DLD1 (cell line): ENCODE measurements around the gene RBM44.
"Not testable (repeated sequence)": the region's sequence is repeated elsewhere in the genome, so short reads cannot be mapped to it uniquely, and the experiment has no call there.

Experiments used
- in situ Hi-C: cut with HindIII; loops from 2 replicates; pipeline ENCODE4 v1.10.0; 2017; ENCODE audit warnings: low sequenced_read_pairs

The RBM44 gene, protein sequence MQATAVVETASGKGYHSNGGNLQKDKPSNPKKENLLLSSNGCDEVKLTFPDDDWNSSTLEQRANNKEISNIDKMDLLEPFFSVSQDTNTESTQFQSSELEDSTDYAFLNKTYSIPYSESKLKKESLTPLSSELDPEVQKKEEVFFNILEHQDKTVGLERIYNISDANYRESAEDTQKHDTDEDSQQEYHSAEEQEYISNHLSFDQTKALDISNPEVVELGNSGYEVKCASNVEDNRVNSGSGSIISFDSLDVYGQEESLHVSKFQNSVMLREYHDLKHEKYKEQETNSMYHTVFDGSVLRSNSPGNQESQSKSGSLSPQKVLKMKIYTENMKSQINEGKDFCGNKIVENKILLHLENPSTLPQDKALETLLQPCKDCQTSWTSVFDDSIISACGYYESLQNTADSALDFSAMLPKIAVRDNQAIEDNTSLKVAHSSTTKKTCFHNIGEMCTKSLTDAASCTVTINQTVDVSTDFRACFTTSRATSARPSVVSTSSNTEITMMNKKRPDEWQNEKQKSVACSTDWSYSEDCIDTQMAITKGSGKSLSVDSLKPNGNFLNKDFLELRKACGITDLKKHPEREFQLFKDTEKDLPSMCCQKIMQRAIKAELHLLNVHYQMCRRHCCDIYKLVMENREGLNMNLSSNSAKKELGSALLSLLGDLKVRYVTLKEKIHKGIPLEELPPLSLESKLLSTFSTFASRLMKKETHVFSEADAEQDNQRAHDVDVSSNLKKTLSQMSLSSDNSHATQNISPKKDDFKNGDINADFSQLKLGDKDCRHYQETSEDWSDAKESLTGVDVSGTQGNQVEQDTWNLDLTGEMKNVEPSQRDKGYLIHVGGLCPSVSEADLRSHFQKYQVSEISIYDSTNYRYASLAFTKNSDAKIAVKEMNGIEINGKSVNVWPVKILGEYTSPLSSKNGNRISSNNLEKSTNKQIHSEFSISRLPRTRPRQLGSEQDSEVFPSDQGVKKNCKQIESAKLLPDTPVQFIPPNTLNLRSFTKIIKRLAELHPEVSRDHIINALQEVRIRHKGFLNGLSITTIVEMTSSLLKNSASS

DNA sequence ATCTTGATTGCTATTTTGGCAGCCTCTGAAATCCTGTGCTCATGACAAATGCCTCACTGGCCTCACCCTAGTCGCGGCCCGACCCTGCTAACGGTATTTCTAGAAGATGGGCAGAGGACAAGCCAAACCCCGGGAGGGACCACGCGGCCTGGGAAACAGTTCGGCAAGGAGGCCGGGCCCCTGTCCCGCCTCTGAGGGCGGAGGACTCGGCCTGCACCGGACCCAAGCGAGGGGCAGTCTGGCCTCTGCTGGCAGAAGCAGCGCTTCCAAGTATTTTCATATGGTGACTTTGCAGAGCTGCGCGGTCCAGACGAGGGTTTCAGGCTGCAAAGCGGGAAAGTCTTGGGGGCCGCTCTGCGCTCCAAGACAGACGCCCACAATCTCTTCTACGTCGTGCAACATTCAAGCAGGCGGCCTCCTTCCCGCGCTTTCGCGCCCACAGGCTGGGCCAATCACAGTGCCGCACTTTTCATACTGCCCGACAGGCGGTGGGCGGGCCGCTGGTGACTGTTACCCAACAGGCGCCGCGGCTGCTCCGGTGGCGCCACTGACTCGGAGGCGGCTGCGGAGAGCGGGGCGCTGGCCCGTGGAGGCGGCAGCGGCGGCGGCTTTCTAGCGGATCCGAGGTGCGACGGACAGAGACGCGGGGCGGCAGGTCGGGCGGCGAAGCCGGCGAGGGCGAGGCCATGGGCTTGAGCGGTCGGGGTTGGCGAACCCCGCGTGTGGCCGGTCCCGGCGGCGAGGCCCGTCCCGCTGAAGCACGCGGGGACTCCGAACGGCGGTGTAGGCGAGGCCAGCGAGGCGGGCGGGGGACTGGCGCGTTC lies at the start of gene RBM44:
Gene RBM44, plus strand, starts transcription at position 544 of the 824 bp plus-strand sequence. CDS start 14,831 bp downstream, outside the sequence.
- in situ Hi-C loops, result no loop called here

DNA sequence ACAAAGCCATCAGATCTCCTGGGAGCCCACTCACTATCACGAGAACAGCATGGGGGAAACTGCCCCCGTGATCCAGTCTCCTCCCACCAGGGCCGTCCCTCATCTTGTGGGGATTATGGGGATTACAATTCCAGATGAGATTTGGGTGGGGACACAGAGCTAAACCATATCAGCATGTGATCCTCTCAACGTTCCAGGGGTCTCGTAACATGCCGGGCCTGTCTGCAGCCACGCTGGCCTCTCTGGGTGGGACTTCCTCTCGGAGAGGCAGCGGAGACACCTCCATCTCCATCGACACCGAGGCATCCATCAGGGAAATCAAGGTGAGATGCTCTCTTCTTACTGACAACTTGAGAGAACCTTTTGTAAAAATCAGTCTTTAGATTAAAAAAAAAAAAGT lies 49.6 kb upstream of the RBM44 start:
- in situ Hi-C loops, result no loop called here

DNA sequence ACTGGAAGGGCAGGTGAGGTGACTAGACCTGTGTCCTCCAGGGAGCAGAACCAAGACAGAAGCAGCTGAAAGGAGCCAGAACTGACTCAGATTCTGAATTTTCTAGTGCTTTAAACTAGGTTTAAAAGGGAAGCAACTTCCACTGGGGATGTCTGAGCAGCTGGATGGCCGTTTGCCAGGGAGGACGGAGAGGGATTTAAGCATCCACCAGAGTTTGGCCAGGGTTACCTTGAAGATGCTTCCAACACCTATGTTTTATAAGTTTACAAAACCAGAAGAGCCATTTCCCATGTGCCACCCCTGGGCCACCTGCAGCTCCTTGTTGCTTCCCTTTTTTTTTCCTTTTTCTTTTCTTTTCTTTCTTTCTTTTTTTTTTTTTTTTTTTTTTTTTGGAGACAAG lies 48.6 kb upstream of the RBM44 start:
- in situ Hi-C loops, result no loop called here

DNA sequence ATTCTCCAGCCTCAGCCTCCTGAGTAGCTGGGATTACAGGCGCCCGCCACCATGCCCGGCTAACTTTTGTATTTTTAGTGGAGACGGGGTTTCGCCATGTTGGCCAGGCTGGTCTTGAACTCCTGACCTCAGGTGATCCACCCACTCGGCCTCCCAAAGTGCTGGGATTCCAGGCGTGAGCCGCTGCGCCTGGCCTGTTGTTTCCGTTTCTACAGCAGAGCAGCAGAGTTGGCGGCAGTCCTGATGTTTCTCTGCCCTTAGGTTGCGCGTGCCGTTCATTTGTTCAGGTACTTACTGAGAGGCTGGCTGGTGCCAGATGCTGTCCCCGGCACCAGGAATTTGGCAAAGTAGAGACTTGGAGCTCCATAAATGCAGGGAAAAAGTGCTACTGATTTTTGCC lies 48.1 kb upstream of the RBM44 start:
- in situ Hi-C loops, result not testable (repeated sequence)

DNA sequence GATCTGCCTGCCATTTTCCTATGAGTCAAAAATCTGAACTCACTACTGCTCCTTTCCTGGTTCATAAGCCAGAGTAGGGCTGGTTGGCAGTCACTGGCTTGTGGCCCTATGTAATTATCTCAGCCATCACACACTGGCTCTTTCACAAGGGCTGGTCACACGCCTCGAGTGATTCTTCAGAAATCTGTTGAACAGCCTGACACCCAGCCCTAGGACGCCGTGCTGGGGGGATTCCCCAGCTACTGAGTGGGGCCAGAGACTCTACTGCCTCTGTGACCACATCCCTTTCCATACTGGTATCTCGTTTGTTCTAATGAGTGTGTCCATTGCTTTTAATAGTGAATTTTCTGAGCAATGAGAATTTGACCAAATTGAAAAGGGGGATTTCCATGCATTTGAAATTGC lies 45.8 kb upstream of the RBM44 start:
- in situ Hi-C loops, result no loop called here

DNA sequence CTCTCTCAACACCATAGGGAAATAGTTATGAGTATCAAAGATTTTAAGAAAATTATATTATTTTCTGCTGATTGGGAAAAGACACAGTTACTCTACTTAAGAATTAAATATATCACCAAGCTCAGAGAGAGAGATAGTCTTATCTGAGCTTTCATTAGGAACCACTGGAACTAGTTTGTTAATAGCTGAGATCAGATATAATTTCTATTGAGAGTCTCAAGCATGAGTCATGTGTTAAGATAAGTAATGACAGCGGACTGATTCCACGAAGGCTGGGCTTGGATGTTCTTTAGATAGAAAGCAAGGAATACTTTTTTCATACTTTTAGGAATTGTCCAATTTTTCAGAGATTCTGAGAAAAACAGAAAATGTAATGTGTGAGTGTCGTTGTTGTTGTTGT lies 44.4 kb upstream of the RBM44 start:
- in situ Hi-C loops, result no loop called here

DNA sequence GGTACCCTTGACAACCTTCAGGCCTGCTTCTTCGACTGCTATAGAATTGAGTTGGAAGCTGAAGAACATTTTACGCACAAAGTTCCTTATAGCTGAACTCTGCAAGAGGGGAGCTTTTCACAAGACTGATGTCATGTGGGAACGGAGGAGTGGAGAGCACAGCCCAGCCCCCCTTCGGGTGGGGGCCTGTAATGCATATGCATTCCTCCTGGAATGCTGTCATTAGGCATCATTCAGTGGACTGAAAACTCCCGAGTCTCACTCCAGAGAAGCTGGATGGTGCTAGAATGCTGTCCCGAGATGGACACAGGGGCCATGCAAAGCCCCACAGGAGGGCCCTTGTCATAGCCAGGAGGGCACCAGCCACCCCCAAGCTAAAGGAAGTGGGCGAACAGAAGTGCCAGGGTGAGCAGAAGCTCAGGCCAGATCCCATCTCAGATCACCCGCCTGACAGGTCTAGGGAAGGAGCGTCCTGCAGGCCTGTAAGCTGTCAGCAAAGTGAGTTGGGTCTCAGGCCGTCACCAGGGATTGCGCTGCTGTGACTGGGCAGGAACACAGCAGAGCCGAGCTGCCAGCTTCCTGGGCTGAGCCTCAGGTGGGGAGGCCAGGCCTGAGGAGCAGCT lies 43.8 kb upstream of the RBM44 start:
- in situ Hi-C loops, result no loop called here

DNA sequence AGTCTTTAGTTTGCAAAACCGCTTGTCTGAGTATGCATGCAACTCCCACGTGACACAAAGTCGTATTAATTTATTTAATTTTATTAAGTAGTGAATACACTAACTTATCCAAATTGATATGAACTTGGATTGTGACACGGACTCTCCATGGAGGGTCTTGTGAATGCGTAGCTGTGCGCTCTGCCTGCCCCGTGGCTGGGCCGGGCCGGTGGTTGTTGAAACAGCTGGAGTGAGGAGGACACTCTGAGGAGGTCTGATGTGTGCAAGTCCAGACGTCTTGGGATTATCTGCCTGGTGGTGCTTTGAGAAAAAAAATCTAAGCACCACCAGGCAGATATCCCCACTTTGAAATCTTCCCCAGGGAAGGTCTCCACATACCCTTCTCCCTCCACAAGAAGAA lies 41.0 kb upstream of the RBM44 start:
- in situ Hi-C loops, result no loop called here

DNA sequence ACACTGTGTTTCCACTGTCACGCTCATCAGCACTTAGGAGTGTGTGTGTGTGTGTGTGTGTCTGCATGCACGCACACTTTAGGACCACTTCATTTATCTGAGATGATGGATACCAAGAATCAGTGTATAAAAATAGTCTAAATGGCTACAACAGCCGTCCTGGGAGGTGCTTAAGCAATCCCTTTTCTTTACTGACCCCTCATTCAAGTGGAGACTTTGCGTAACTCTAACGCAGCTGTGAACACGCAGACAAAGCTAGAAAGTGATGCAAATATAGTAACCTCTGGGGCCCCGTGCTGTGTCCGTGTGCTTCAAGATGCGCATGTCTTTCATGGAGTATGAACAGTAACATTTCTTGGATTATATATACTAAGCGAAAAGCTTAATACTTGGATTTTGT lies 40.4 kb upstream of the RBM44 start:
- in situ Hi-C loops, result no loop called here

DNA sequence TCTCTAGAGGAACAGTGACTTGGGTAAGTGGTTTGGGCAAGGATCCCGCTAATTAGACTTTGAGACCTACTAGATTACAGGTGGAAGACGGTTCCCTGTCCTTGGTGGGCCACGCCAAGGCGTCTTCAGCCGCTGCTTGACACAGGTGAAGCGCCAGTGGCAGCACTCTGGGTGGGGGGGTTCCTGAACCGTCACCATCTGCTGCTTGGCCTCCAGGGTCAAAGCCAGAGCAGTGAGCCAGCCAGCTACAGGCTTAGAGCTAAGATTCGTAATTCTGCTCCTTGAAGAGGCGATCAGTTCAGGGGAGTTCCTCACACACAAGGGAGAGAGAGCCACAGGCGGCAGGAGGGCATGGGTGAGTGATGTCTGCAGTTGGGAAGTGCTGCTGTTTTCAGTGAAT lies 39.4 kb upstream of the RBM44 start:
- in situ Hi-C loops, result no loop called here

DNA sequence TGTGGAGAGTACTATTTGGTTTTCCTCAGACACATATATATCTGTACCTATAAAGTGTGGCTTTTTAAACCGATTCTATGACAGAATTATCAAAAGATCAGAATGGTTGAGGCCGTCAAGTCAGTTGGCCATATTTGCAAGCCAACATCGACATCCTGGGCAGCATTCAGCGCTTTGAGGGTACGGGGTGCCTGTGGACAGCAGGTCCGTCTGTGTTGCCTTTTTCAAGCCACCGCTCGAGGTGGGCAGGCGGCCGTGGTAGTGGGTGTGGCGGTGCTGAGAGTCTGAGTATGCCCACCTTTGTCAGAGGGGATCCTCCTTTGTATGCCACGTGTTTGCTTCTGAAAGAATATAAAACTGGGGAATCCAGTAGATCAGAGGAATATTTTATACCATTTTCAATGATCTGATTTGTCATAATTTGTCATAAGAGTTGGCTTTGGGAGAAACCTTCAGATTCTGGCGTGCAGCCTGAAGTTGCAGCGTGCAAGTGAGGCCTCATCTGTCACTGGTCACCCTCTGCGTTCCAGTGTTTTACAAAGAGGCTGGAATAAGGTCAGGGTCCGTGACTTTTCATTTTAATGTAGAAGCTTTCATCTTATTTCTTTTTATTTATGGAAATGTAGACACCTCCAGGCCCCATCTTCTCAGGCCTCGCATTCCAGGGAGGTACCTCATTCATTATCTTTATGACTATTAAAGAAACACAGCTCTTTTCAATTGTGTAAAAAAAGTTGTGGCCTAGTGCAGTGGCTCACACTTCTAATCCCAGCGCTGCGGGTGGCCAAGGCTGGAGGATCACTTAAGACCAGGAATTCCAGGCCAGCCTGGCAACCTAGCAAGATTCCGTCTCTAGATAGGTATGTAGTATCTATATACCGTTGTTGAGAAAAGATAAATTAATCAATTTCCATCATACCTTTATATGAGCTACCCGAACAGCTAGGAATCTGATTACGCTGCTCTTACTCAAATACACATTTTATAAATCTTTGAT lies 37.8 kb upstream of the RBM44 start:
- in situ Hi-C loops, result no loop called here

DNA sequence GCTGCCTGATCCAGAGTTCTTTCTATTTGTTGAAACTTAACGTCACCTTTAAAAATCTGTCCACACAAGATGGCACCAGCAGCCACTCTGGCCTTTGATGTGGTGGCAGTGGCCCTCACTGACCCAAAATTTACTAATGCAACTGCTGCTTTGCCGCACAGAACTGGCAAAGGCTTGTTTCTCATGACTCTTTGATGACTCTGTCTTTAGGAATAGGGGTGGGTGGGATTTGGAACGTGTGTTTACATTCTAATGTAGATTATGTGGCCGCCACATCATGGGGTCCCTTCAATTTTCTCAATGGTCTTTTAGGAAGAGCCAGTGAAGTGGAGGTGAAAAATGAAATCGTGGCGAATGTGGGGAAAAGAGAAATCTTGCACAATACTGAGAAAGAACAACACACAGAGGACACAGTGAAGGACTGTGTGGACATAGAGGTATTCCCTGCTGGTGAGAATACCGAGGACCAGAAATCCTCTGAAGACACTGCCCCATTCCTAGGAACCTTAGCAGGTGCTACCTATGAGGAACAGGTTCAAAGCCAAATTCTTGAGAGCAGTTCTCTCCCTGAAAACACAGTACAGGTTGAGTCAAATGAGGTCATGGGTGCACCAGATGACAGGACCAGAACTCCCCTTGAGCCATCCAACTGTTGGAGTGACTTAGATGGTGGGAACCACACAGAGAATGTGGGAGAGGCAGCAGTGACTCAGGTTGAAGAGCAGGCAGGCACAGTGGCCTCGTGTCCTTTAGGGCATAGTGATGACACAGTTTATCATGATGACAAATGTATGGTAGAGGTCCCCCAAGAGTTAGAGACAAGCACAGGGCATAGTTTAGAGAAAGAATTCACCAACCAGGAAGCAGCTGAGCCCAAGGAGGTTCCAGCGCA lies 36.0 kb upstream of the RBM44 start:
- in situ Hi-C loops, result not testable (repeated sequence)

DNA sequence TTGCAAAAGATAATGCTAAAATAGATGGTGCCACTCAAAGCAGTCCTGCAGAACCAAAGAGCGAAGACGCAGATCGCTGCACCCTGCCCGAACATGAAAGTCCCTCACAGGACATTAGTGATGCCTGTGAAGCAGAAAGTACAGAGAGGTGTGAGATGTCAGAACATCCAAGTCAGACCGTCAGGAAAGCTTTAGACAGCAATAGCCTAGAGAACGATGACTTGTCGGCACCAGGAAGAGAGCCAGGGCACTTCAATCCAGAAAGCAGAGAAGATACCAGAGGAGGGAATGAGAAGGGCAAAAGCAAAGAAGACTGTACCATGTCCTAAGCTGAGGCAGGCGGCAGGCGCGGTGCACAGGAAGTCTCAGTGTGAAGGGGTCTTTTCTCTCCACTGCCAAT lies 34.8 kb upstream of the RBM44 start:
- in situ Hi-C loops, result no loop called here

DNA sequence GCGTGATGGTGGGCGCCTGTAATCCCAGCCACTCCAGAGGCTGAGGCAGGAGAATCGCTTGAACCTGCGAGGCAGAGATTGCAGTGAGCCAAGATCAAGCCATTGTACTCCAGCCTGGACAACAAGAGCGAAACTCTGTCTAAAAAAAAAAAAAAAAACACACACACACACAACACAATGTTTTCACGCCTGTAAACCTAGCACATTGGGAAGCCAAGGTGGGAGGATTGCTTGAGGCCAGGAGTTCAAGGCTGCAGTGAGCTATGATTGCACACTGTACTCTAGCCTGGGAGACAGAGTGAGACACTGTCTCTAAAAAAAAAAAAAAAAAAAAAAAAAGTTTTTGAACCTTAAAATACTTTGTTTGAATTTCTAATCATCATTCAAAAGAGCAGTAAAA lies 33.5 kb upstream of the RBM44 start:
- in situ Hi-C loops, result not testable (repeated sequence)

DNA sequence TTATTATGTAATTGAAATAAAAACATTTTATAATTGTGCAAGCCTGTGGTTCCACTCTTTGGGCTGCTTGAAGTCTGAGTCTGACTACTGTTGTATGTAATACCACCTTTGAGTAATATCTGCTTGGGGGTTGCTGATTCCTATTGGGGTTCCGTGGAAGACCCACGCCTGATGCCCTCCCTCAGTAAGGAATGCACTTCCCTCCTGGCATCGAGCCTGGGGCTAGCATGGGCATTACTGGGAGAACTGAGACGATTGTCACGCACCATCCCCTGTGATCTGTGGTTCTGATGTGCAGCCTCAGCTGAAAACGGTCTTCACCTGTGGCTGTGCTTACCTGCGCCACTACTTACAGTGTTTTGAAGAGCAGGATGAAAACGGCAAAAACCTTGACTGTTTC lies 32.7 kb upstream of the RBM44 start:
- in situ Hi-C loops, result no loop called here

DNA sequence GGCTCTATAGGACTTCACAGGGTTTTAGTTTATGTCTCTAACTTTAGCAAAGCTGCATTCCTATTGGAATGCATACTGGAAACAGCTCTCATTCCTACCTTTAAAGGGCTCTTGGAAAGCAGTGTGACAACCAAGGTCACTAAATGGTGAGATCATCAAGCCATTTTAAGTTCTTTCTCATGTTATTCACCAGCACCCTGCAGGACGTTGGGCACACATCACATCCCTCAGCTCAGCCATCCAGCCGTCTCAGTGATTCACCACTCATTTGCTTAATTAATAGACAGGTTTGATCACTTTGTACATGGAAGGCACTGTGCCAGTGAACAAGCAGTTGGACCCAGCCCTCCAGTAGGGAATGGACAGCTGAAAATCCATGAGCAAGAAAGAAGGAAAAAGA lies 32.2 kb upstream of the RBM44 start:
- in situ Hi-C loops, result no loop called here

DNA sequence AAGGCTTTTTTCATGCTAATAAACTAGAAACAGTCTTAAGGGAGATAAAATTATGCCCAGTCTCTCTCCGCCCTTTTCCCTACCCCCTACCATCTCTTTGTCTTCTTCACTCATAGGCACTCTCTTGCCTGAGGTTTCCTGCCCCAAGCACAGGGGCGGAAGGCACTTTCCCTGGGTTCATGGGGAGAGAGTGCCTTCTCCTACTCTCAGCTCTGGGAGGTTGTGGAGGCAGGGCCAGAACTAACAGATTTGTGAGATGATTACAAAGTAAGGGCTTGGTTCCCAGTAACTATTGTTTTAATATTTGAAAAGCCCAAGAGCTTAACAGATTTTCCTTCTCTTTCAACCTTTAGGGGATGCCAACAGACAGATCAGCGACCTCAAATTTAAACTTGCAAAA lies 26.1 kb upstream of the RBM44 start:
- in situ Hi-C loops, result no loop called here

DNA sequence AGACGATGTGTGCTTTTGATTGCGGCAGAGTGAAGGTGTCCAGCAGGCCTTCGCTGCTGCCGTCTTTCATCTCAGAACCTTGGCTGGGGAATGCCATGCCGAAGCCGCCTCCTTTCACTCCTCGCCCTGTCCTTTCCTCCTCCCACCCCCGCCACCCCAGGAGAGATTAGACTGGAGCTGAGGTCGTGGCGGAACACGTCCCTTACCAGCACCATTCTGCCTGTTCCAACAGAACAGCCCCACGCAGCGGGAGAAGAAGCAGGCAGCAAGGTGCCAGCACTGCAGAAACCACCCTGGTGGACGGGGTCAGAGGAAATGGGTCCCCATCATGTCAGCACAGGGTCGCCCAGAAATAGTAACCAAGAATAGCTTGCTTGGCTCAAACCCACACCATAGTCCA lies 24.8 kb upstream of the RBM44 start:
- in situ Hi-C loops, result no loop called here
